GM12892 (cell line): Measurements from ENCODE around the gene NEURL1.

Experiments
- POLR2A ChIP-seq: IDR thresholded peaks from 2 replicates; pipeline ENCODE4 v1.6.1; 2011; ENCODE audit warnings: low read depth, low read length, control low read depth
- POLR2AphosphoS5 ChIP-seq: IDR thresholded peaks from 2 replicates; pipeline ENCODE4 v1.6.1; 2011; ENCODE audit warnings: low read depth, low read length, control low read depth
- TAF1 ChIP-seq: IDR thresholded peaks from 2 replicates; pipeline ENCODE4 v1.6.1; 2011; ENCODE audit warnings: low read depth, mild to moderate bottlenecking, control low read depth, low read length, borderline replicate concordance

- TF ChIP-seq POLR2A (no peak), POLR2AphosphoS5 (no peak), TAF1 (no peak)
Observed at GRCh38 chr10:103481974-103482531, 11.5 kb upstream of the NEURL1 start.
